Parathyroid adenoma (tissue), 2 donors: ENCODE measurements around the gene ZBED1.

ENCODE experiments used
- H2AFZ ChIP-seq: fragments of 300-600 bp; sonication (generic); one replicate; pipeline ENCODE4 v1.7.0; 2017; ENCODE audit warnings: antibody characterized with exemption, mild to moderate bottlenecking
- H3K27ac ChIP-seq: fragments of 300-600 bp; sonication (generic); one replicate; pipeline ENCODE4 v1.7.0; 2017
- H3K27me3 ChIP-seq: fragments of 300-600 bp; sonication (generic); one replicate; pipeline ENCODE4 v1.7.0; 2017; ENCODE audit warnings: low read length; ENCODE audit not compliant: control insufficient read depth, insufficient read depth
- H3K36me3 ChIP-seq: fragments of 300-600 bp; sonication (generic); one replicate; pipeline ENCODE4 v1.7.0; 2017; ENCODE audit warnings: low read length; ENCODE audit not compliant: control insufficient read depth, insufficient read depth
- H3K4me1 ChIP-seq: fragments of 300-600 bp; sonication (generic); one replicate; pipeline ENCODE4 v1.7.0; 2017; ENCODE audit warnings: control low read depth
- H3K4me2 ChIP-seq: fragments of 300-600 bp; sonication (generic); one replicate; pipeline ENCODE4 v1.7.0; 2017; ENCODE audit warnings: low read length
- H3K4me3 ChIP-seq: fragments of 300-600 bp; sonication (generic); one replicate; pipeline ENCODE4 v1.7.0; 2017; ENCODE audit warnings: low read depth, low read length
- H3K79me2 ChIP-seq: fragments of 300-600 bp; sonication (generic); one replicate; pipeline ENCODE4 v1.7.0; 2017; ENCODE audit warnings: control low read depth
- H3K9ac ChIP-seq: fragments of 300-600 bp; sonication (generic); one replicate; pipeline ENCODE4 v1.7.0; 2017; ENCODE audit warnings: mild to moderate bottlenecking
- H3K9me3 ChIP-seq: fragments of 300-600 bp; sonication (generic); one replicate; pipeline ENCODE4 v1.7.0; 2017; ENCODE audit warnings: low read length; ENCODE audit not compliant: control insufficient read depth
- CTCF ChIP-seq: fragments of 300-600 bp; sonication (generic); IDR thresholded peaks from one replicate; pipeline ENCODE4 v1.7.0; 2017; ENCODE audit warnings: antibody characterized with exemption, mild to moderate bottlenecking
- donor health status: primary hyperparathyroidism.

ZBED1 gene

GRCh38 chrX:2451501-2452316 is 49.1 kb downstream of the ZBED1 start:
- Histone ChIP-seq H3K79me2 (peaks cover 7% of the 10 kb centered on the region), H3K27me3 (no peaks in the 10 kb centered on the region), H3K9me3 (no peaks in the 10 kb centered on the region), H3K27ac (no peak overlapping the region), H3K4me1 (no peaks in the 10 kb centered on the region), H3K4me3 (no peak overlapping the region), H3K4me2 (no peak overlapping the region), H3K9ac (no peak overlapping the region), H2AFZ (no peak overlapping the region), H3K36me3 (no peaks in the 10 kb centered on the region)
- no peak for TF ChIP-seq CTCF

- Histone ChIP-seq H3K4me1 (no peaks in the 10 kb centered on the region), H3K4me3 (no peak overlapping the region), H3K27ac (no peak overlapping the region), H3K79me2 (peaks cover 17% of the 10 kb centered on the region), H3K9ac (no peak overlapping the region), H3K27me3 (no peaks in the 10 kb centered on the region), H2AFZ (no peak overlapping the region), H3K4me2 (no peak overlapping the region), H3K36me3 (no peaks in the 10 kb centered on the region), H3K9me3 (no peaks in the 10 kb centered on the region)
- TF ChIP-seq CTCF = no peak
These were observed 50.1 kb downstream of the ZBED1 start for GRCh38 chrX:2450681-2451080.

GRCh38 chrX:2449135-2449886 is 51.5 kb downstream of the ZBED1 start:
- no peak overlapping the region for H3K4me3 ChIP-seq
- no peak overlapping the region for H3K27ac ChIP-seq
- no peaks in the 10 kb centered on the region for H3K4me1 ChIP-seq
- H3K4me2 ChIP-seq = no peak overlapping the region
- H3K9me3 ChIP-seq = no peaks in the 10 kb centered on the region
- H3K79me2 ChIP-seq = peaks cover 20% of the 10 kb centered on the region
- no peaks in the 10 kb centered on the region for H3K27me3 ChIP-seq
- no peaks in the 10 kb centered on the region for H3K36me3 ChIP-seq
- H3K9ac ChIP-seq = no peak overlapping the region
- no peak overlapping the region for H2AFZ ChIP-seq
- TF ChIP-seq CTCF = no peak

GRCh38 chrX:2447484-2447883 is 53.3 kb downstream of the ZBED1 start:
- Histone ChIP-seq H3K27ac (no peak overlapping the region), H3K9me3 (no peaks in the 10 kb centered on the region), H3K4me3 (no peak overlapping the region), H3K9ac (no peak overlapping the region), H2AFZ (no peak overlapping the region), H3K27me3 (no peaks in the 10 kb centered on the region), H3K4me2 (no peak overlapping the region), H3K36me3 (no peaks in the 10 kb centered on the region), H3K4me1 (no peaks in the 10 kb centered on the region), H3K79me2 (peaks cover 20% of the 10 kb centered on the region)
- no peak for TF ChIP-seq CTCF
